Measurements from ENCODE around the gene N4BP2L2. TPM values are rescaled to one million over a fixed set of nuclear protein-coding genes. Genes with fewer than 3 reads are reported as not detected.

N4BP2L2 gene
- total and polyA plus RNA-seq, 2 experiments from 2014 or later: 63.1 to 160 TPM

DNA sequence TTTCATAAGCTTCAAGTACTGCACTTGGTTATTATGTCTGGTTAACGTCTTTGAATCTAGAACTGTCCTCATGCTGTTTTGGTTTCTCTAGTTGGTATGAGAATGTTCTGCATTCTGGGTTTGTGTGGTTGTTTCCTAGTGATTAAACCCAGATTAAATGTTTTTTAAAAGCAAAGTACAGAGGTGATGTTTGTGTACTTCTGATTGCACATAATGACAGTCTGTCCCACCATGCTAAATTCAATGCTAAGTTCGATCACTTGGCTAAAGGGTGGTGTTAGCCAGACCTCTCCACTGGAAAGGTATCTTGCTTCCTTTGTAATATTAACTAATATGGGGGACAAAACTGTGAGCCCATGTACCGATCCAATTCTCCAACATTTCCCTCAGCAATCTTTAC is 125.3 kb downstream of the N4BP2L2 start:
- Histone ChIP-seq H3K4me1 (ENCODE audit: insufficient read depth) (peaks cover 17% of the 10 kb centered on the region), H2AFZ (no peak overlapping the region), H3K4me2 (no peak overlapping the region), H3F3A (replicated peaks; ENCODE audit: low read depth) (no peaks in the 10 kb centered on the region), H3K27ac (ENCODE audit: low read depth) (no peak overlapping the region), H3K9me2 (ENCODE audit: insufficient read depth) (0 out of 2 replicates have a peak, but pooled peaks cover 4% of the 10 kb centered on the region), H3K27me3 (ENCODE audit: insufficient read depth) (peaks cover 5% of the 10 kb centered on the region; the same call in 1 of the 2 replicates), H3K79me2 (replicated peaks; ENCODE audit: insufficient read depth) (no peaks in the 10 kb centered on the region), H3K36me3 (ENCODE audit: insufficient read depth) (no peaks in the 10 kb centered on the region), H3K4me3 (no peak overlapping the region), H4K20me1 (replicated peaks; ENCODE audit: insufficient read depth) (no peaks in the 10 kb centered on the region)
- no peak for DNase-seq (ENCODE audit: low spot score)
- Mint-ChIP-seq H3K27me3 (ENCODE audit: insufficient read depth, low read depth, poor library complexity) (peaks cover 11% of the 10 kb centered on the region), H3K4me1 (peaks cover 22% of the 10 kb centered on the region), H3K4me3 (no peak overlapping the region), H3K9me3 (peaks cover 11% of the 10 kb centered on the region), H3K36me3 (ENCODE audit: low read depth) (peaks cover 10% of the 10 kb centered on the region), H3K27ac (no peak overlapping the region)
- TF ChIP-seq ETS1 (IDR thresholded peaks at IDR 0.05) (no peak), NANOG (IDR thresholded peaks at IDR 0.05; ENCODE audit: borderline replicate concordance) (no peak), ZNF331 (CRISPR knock-in tag; IDR thresholded peaks at IDR 0.05; ENCODE audit: low read depth) (no peak), ZNF114 (CRISPR knock-in tag; IDR thresholded peaks at IDR 0.05) (no peak), REST (IDR thresholded peaks at IDR 0.05; ENCODE audit: unreplicated experiment) (no peak), POLR2AphosphoS5 (IDR thresholded peaks at IDR 0.05; ENCODE audit: low read depth) (no peak), STAT1 (IDR thresholded peaks at IDR 0.05; ENCODE audit: unreplicated experiment) (no peak), CREB1 (CRISPR knock-in tag; IDR thresholded peaks at IDR 0.05; ENCODE audit: low read depth) (no peak), JUNB (IDR thresholded peaks at IDR 0.05; ENCODE audit: unreplicated experiment) (no peak), EZH2 (IDR thresholded peaks at IDR 0.05; ENCODE audit: low read depth, unreplicated experiment) (no peak), EZH2phosphoT487 (IDR thresholded peaks at IDR 0.05; ENCODE audit: unreplicated experiment) (no peak)
- TF ChIP-seq, protein P1, sequence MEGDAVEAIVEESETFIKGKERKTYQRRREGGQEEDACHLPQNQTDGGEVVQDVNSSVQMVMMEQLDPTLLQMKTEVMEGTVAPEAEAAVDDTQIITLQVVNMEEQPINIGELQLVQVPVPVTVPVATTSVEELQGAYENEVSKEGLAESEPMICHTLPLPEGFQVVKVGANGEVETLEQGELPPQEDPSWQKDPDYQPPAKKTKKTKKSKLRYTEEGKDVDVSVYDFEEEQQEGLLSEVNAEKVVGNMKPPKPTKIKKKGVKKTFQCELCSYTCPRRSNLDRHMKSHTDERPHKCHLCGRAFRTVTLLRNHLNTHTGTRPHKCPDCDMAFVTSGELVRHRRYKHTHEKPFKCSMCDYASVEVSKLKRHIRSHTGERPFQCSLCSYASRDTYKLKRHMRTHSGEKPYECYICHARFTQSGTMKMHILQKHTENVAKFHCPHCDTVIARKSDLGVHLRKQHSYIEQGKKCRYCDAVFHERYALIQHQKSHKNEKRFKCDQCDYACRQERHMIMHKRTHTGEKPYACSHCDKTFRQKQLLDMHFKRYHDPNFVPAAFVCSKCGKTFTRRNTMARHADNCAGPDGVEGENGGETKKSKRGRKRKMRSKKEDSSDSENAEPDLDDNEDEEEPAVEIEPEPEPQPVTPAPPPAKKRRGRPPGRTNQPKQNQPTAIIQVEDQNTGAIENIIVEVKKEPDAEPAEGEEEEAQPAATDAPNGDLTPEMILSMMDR (conservative IDR thresholded peaks at IDR 0.05; ENCODE audit: low read depth in 2 of 2): no peak
- TF ChIP-seq, protein P2, sequence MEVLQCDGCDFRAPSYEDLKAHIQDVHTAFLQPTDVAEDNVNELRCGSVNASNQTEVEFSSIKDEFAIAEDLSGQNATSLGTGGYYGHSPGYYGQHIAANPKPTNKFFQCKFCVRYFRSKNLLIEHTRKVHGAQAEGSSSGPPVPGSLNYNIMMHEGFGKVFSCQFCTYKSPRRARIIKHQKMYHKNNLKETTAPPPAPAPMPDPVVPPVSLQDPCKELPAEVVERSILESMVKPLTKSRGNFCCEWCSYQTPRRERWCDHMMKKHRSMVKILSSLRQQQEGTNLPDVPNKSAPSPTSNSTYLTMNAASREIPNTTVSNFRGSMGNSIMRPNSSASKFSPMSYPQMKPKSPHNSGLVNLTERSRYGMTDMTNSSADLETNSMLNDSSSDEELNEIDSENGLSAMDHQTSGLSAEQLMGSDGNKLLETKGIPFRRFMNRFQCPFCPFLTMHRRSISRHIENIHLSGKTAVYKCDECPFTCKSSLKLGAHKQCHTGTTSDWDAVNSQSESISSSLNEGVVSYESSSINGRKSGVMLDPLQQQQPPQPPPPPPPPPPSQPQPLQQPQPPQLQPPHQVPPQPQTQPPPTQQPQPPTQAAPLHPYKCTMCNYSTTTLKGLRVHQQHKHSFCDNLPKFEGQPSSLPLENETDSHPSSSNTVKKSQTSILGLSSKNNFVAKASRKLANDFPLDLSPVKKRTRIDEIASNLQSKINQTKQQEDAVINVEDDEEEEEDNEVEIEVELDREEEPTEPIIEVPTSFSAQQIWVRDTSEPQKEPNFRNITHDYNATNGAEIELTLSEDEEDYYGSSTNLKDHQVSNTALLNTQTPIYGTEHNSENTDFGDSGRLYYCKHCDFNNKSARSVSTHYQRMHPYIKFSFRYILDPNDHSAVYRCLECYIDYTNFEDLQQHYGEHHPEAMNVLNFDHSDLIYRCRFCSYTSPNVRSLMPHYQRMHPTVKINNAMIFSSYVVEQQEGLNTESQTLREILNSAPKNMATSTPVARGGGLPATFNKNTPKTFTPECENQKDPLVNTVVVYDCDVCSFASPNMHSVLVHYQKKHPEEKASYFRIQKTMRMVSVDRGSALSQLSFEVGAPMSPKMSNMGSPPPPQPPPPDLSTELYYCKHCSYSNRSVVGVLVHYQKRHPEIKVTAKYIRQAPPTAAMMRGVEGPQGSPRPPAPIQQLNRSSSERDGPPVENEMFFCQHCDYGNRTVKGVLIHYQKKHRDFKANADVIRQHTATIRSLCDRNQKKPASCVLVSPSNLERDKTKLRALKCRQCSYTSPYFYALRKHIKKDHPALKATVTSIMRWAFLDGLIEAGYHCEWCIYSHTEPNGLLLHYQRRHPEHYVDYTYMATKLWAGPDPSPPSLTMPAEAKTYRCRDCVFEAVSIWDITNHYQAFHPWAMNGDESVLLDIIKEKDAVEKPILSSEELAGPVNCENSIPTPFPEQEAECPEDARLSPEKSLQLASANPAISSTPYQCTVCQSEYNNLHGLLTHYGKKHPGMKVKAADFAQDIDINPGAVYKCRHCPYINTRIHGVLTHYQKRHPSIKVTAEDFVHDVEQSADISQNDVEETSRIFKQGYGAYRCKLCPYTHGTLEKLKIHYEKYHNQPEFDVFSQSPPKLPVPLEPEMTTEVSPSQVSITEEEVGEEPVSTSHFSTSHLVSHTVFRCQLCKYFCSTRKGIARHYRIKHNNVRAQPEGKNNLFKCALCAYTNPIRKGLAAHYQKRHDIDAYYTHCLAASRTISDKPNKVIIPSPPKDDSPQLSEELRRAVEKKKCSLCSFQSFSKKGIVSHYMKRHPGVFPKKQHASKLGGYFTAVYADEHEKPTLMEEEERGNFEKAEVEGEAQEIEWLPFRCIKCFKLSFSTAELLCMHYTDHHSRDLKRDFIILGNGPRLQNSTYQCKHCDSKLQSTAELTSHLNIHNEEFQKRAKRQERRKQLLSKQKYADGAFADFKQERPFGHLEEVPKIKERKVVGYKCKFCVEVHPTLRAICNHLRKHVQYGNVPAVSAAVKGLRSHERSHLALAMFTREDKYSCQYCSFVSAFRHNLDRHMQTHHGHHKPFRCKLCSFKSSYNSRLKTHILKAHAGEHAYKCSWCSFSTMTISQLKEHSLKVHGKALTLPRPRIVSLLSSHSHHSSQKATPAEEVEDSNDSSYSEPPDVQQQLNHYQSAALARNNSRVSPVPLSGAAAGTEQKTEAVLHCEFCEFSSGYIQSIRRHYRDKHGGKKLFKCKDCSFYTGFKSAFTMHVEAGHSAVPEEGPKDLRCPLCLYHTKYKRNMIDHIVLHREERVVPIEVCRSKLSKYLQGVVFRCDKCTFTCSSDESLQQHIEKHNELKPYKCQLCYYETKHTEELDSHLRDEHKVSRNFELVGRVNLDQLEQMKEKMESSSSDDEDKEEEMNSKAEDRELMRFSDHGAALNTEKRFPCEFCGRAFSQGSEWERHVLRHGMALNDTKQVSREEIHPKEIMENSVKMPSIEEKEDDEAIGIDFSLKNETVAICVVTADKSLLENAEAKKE (CRISPR knock-in tag; IDR thresholded peaks at IDR 0.05): no peak
- no peak for ATAC-seq

Data from GM23338 (cell line).